ENCODE measurements around the gene PMVK.

GRCh38 chr1:154951901-154952657, 15.6 kb upstream of the PMVK start:
- TF ChIP-seq, protein P1, sequence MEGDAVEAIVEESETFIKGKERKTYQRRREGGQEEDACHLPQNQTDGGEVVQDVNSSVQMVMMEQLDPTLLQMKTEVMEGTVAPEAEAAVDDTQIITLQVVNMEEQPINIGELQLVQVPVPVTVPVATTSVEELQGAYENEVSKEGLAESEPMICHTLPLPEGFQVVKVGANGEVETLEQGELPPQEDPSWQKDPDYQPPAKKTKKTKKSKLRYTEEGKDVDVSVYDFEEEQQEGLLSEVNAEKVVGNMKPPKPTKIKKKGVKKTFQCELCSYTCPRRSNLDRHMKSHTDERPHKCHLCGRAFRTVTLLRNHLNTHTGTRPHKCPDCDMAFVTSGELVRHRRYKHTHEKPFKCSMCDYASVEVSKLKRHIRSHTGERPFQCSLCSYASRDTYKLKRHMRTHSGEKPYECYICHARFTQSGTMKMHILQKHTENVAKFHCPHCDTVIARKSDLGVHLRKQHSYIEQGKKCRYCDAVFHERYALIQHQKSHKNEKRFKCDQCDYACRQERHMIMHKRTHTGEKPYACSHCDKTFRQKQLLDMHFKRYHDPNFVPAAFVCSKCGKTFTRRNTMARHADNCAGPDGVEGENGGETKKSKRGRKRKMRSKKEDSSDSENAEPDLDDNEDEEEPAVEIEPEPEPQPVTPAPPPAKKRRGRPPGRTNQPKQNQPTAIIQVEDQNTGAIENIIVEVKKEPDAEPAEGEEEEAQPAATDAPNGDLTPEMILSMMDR (IDR thresholded peaks at IDR 0.05) = no peak
- no peak for TF ChIP-seq POLR2AphosphoS5 (IDR thresholded peaks at IDR 0.05; ENCODE audit: insufficient read depth in 1 of 2, low read depth in 1 of 2)
- TF ChIP-seq POLR2A (IDR thresholded peaks at IDR 0.05) = no peak
